Activated B cell treated with CpG ODN at 0.5 μM for 24 hours (primary cell): ENCODE results near the gene VTA1. TPM values are rescaled to one million over a fixed set of nuclear protein-coding genes. Genes with fewer than 3 reads are reported as not detected.

Experiments used
- ATAC-seq: fragments of 200-7000 bp; cut with Tn5 transposase; one replicate; pipeline ENCODE4 v1.10.0; 2021; ENCODE audit warnings: low read depth, mild to moderate bottlenecking, moderate library complexity
- CTCF ChIA-PET: fragments of 350-600 bp; sonication (Branson Sonifier 250); formaldehyde crosslinking; loops from one replicate; lab custom pipeline; 2021; ENCODE audit warnings: antibody characterized with exemption; lab: Charles Lee
- POLR2A ChIA-PET: fragments of 350-600 bp; sonication (Branson Sonifier 250); formaldehyde crosslinking; loops from one replicate; lab custom pipeline; 2021; ENCODE audit warnings: antibody characterized with exemption; lab: Charles Lee
- DNase-seq: peaks from one replicate; pipeline ENCODE4 v3.0.0; 2022
- H3K27ac Mint-ChIP-seq: one replicate; pipeline ENCODE4 v1.8.0; 2020; ENCODE audit warnings: mixed read lengths
- H3K27me3 Mint-ChIP-seq: one replicate; pipeline ENCODE4 v1.8.0; 2021; ENCODE audit warnings: mixed read lengths
- H3K36me3 Mint-ChIP-seq: one replicate; pipeline ENCODE4 v1.8.0; 2021; ENCODE audit warnings: low read depth, mixed read lengths
- H3K4me1 Mint-ChIP-seq: one replicate; pipeline ENCODE4 v1.8.0; 2021; ENCODE audit warnings: mixed read lengths
- H3K4me3 Mint-ChIP-seq: one replicate; pipeline ENCODE4 v1.8.0; 2020; ENCODE audit warnings: mild to moderate bottlenecking, mixed read lengths
- H3K9me3 Mint-ChIP-seq: one replicate; pipeline ENCODE4 v1.8.0; 2020; ENCODE audit warnings: mixed read lengths
- CTCF ChIP-seq: fragments of 200-600 bp; IDR thresholded peaks from one replicate; pipeline ENCODE4 v1.8.0; 2022; ENCODE audit warnings: antibody characterized with exemption, mild to moderate bottlenecking
- intact Hi-C: fragments of 100-400 bp; cut with micrococcal nuclease; formaldehyde crosslinking; loops from one replicate; pipeline ENCODE4 v1.15.1; 2024
- total RNA-seq: library from RNA; stranded (reverse); gene quantifications from 2 replicates; pipeline ENCODE4 v1.2.3, GENCODE V29; 2022

The VTA1 gene
- total RNA-seq, 1 donor from 2014 or later, result 30.3 TPM

DNA sequence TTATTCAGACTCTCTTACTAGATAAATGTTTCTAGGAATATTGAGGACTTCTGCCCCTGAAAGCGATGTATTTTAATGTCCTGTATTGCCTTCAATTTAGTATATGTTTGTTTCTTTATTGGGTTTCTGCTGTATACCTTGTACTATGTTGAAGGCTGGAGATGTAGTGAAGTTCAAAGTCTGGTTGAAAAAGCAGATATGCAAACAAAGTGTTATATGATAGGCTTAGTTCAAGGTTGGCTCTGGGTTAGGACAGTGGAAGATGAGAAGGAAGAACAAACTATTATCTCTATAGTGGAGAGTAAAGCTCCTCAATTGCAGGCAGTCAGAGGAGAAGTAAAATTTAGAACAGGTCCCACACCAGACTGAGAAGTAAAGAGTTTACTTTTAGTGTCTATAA is 118.4 kb downstream of the VTA1 start:
- TF ChIP-seq CTCF, result no peak
- Mint-ChIP-seq H3K4me1 (no peaks in the 10 kb centered on the region), H3K27ac (no peak overlapping the region), H3K36me3 (no peaks in the 10 kb centered on the region), H3K27me3 (no peaks in the 10 kb centered on the region), H3K9me3 (peaks cover 4% of the 10 kb centered on the region), H3K4me3 (no peak overlapping the region)
- POLR2A ChIA-PET, result no interaction called here
- no peak for DNase-seq
- intact Hi-C loops, result no loop called here
- CTCF ChIA-PET, result no interaction called here
- ATAC-seq, result no peak

DNA sequence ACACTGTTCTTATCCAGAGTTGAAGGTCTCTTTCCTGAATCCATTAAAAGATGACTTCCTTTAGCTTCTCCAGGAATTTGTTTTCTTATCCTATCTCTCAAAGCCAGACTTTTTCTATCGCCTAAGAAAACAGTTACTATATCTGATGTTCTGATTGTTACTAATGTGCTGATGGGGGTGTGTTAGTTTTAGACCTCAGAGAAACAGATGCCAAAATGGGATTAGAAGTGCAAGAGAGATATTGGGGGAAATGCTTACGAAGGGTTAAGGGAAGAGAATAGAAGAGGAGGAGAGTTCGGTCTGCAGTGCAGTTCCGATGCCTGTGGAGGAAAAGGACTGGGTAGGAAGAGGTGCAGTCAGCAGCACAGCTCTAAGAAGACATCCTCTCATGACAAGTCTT is 119.0 kb downstream of the VTA1 start:
- peaks cover 2% of the 10 kb centered on the region for H3K27me3 Mint-ChIP-seq
- no peak overlapping the region for H3K4me3 Mint-ChIP-seq
- H3K9me3 Mint-ChIP-seq, result peaks cover 4% of the 10 kb centered on the region
- CTCF ChIA-PET, result no interaction called here
- no peak for TF ChIP-seq CTCF
- intact Hi-C loops, result no loop called here
- no peak overlapping the region for H3K27ac Mint-ChIP-seq
- no peaks in the 10 kb centered on the region for H3K4me1 Mint-ChIP-seq
- DNase-seq, result no peak
- POLR2A ChIA-PET, result no interaction called here
- H3K36me3 Mint-ChIP-seq, result no peaks in the 10 kb centered on the region
- no peak for ATAC-seq

DNA sequence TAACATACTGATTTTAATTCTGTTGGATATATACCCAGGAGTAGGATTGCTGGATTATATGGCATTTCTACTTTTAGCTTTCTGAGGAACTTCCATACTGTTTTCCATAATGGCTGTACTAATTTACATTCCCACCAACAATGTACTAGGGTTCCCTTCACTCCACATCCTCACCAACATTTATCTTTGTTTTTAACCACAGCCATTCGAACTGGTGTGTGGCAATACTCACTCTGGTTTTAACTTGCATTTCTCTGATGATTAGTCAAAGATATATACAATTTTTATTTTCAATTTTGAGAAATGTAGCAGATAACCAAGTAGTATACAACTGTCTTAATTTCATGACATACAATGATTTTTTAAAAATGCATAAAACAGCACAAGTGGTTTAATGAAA is 124.4 kb downstream of the VTA1 start:
- no peaks in the 10 kb centered on the region for H3K9me3 Mint-ChIP-seq
- ChIA-PET POLR2A (no interaction called here), CTCF (no interaction called here)
- ATAC-seq (no peak), DNase-seq (no peak)
- TF ChIP-seq CTCF, result no peak
- intact Hi-C loops, result no loop called here
- H3K27me3 Mint-ChIP-seq, result peaks cover 5% of the 10 kb centered on the region
- no peaks in the 10 kb centered on the region for H3K4me1 Mint-ChIP-seq
- no peaks in the 10 kb centered on the region for H3K36me3 Mint-ChIP-seq
- H3K27ac Mint-ChIP-seq, result no peak overlapping the region
- no peak overlapping the region for H3K4me3 Mint-ChIP-seq

Other genes starting within 250 kb of the VTA1 start
- not detected in 2 replicates for gene GJE1, start 14.3 kb upstream of the VTA1 start, total RNA-seq
- not detected in 2 replicates for gene NMBR, start 141 bp upstream of the VTA1 start, total RNA-seq
- gene ADGRG6, start 154.7 kb downstream of the VTA1 start, total RNA-seq, result not detected in 2 replicates